Sigmoid colon (tissue), 7 donors: ENCODE results near the gene ABCB7. TPM values are rescaled to one million over a fixed set of nuclear protein-coding genes. Genes with fewer than 3 reads are reported as not detected.

Experiments
- DNase-seq: peaks from one replicate; pipeline ENCODE4 v3.0.0-alpha.2; 2019
- H3K27ac ChIP-seq, 4 donors: fragments of 200-600 bp; sonication (generic); one replicate each; pipeline ENCODE4 v1.5.1; 2016 to 2019; ENCODE audit warnings: mild to moderate bottlenecking in 1 of 4
- H3K27me3 ChIP-seq, 3 donors: fragments of 200-600 bp; sonication (generic); one replicate each; pipeline ENCODE4 v1.5.1; 2019; ENCODE audit warnings: mild to moderate bottlenecking in 1 of 3
- H3K36me3 ChIP-seq, 4 donors: fragments of 200-600 bp; sonication (generic); one replicate each; pipeline ENCODE4 v1.5.1; 2016 to 2019
- H3K4me1 ChIP-seq, 4 donors: fragments of 200-600 bp; sonication (generic); one replicate each; pipeline ENCODE4 v1.5.1; 2017 to 2019
- H3K4me3 ChIP-seq, 4 donors: fragments of 200-600 bp; sonication (generic); one replicate each; pipeline ENCODE4 v1.5.1; 2017 to 2019; ENCODE audit warnings: mild to moderate bottlenecking in 2 of 4, moderate library complexity in 1 of 4
- H3K9me3 ChIP-seq, 4 donors: fragments of 200-600 bp in 3 of 4; sonication (generic) in 3 of 4; one replicate each; pipeline versions ENCODE4 v1.5.1 to v1.6.1; 2013 to 2019
- CTCF ChIP-seq, 4 experiments: fragments of 450-650 bp in 3 of 4; fragments of 200-600 bp in 1 of 4; IDR thresholded peaks; one replicate each; pipeline ENCODE4 v1.5.1; 2016 to 2019; ENCODE audit warnings: antibody characterized with exemption in 4 of 4, mild to moderate bottlenecking in 3 of 4, moderate library complexity in 2 of 4
- EP300 ChIP-seq, 4 donors: sonication (generic); formaldehyde crosslinking; IDR thresholded peaks; one replicate each; pipeline ENCODE4 v1.6.1; 2017; ENCODE audit warnings: antibody characterized with exemption in 4 of 4
- POLR2A ChIP-seq, 2 donors: fragments of 450-650 bp; IDR thresholded peaks; one replicate each; pipeline ENCODE4 v1.6.1; 2016; ENCODE audit warnings: antibody characterized with exemption in 2 of 2, mild to moderate bottlenecking in 2 of 2, moderate library complexity in 2 of 2
- POLR2AphosphoS5 ChIP-seq, 4 donors: sonication (generic); formaldehyde crosslinking; IDR thresholded peaks; one replicate each; pipeline ENCODE4 v1.6.1; 2017; ENCODE audit warnings: antibody characterized with exemption in 4 of 4
- WGBS, 2 donors: extraction: QIAGEN DNeasy Blood & Tissue Kit; methylation state at CpG; one replicate each; pipeline ENCODE4 v1.1.7; 2013; 5-methylcytosine and 5-hydroxymethylcytosine counted together
- intact Hi-C: fragments of 100-400 bp; cut with DNase I; formaldehyde crosslinking; loops from one replicate; pipeline ENCODE4 v1.15.1; 2023
- polyA plus RNA-seq, 3 donors: library from polyadenylated mRNA; stranded (reverse); fragments of 200-250 nt; gene quantifications; one replicate each; pipeline ENCODE4 v1.2.3, GENCODE V29; 2013
- total RNA-seq, 4 donors: library from RNA; depleted of rRNA; stranded (reverse); fragments of >200 nt; gene quantifications; one replicate each; pipeline ENCODE4 v1.1.0, GENCODE V29; 2016
- donor health status: healthy with polysubstance abuse.
- donor health status: Bipolar disorder and iron deficiency.
- donor health status: healthy.

ABCB7 gene
- total and polyA plus RNA-seq, 7 donors = 5.8 to 88.5 (median 37.6) TPM

DNA sequence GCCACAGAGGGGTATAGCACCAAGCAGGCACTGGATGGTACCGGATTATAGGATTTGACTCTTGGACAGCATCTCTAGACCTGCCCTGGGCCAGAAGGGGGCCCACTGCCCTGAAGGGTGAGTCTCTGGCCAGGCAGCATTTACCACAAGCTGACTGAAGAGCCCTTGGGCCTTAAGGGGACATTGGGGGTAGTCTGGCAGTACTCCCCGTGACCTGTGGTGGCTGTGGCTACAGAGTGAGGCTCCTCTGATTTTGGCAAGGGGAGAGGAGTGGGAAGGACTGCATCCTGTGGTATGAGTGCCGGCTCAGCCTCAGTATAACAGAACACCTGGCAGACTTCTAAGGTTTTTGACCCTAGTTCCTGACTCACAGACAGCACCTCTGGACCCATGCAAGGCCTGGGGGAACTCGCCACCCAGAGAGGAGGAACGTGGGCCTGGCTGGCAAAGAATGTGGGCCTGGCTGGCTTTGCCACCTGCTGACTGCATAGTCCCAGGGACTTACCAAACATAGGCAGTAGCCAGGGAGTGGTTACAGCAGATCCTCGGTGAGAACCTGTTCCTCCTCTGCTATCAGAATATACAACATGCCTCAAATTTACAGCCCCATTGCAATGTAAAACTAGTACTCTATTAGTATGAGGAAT, 48.1 kb downstream of the ABCB7 start:
- H3K4me1 ChIP-seq = no peaks in the 10 kb centered on the region
- no peak for DNase-seq
- no peak overlapping the region for H3K4me3 ChIP-seq
- WGBS, 2 donors = 92 to 93% methylated on average over 6 of the region's 6 CpGs
- TF ChIP-seq POLR2AphosphoS5 (IDR thresholded peaks at IDR 0.05) = no peak
- TF ChIP-seq POLR2A (IDR thresholded peaks at IDR 0.05) = no peak
- no peak for TF ChIP-seq EP300 (IDR thresholded peaks at IDR 0.05)
- TF ChIP-seq CTCF (IDR thresholded peaks at IDR 0.05) = no peak
- H3K36me3 ChIP-seq = no peaks in the 10 kb centered on the region
- intact Hi-C loops = no loop called here
- H3K27me3 ChIP-seq = no peaks in the 10 kb centered on the region
- H3K27ac ChIP-seq = no peak overlapping the region
- H3K9me3 ChIP-seq = no peaks in the 10 kb centered on the region

DNA sequence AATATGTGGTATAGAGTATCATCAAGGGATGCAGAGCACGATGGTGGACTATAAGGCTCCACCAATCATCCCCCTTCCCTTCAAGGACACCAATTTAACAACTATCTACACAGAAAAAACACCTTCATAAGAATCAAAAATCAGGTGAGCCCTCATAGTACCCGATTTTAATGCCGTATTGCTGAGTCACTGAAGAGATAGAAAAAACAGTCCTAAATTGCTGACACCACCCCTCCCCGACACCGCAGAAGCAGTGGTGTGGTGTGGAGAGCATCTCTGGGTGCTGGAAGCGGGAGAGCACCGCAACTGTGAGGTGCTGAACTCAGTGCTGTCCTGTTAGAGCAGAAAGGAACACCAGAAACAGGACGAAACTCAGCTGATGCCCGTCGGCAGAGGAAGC, 49.3 kb downstream of the ABCB7 start:
- intact Hi-C loops = no loop called here
- no peak for DNase-seq
- WGBS, 2 donors = 97 to 98% methylated on average over 10 of the region's 10 CpGs

GRCh38 chrX:75096331-75096730, 59.8 kb downstream of the ABCB7 start:
- Histone ChIP-seq H3K4me1 (no peaks in the 10 kb centered on the region), H3K27ac (no peak overlapping the region), H3K36me3 (peaks cover 0 to 4% (median 0%) of the 10 kb centered on the region in 4 donors), H3K9me3 (no peaks in the 10 kb centered on the region), H3K27me3 (no peaks in the 10 kb centered on the region), H3K4me3 (no peak overlapping the region)
- no peak for DNase-seq
- intact Hi-C loops = loop anchor here (10.0 kb wide), 1 partner anchor 178 kb away; the partner anchor contains the start of gene UPRT
- 81 to 93% methylated on average over 1 of the region's 1 CpG for whole genome bisulfite sequencing, 2 donors
- no peak for TF ChIP-seq POLR2AphosphoS5 (IDR thresholded peaks at IDR 0.05)
- no peak for TF ChIP-seq POLR2A (IDR thresholded peaks at IDR 0.05)
- no peak for TF ChIP-seq EP300 (IDR thresholded peaks at IDR 0.05)
- no peak for TF ChIP-seq CTCF (IDR thresholded peaks at IDR 0.05)

More for the DNA sequence above, 49.3 kb downstream of the ABCB7 start:
- TF ChIP-seq POLR2AphosphoS5 (IDR thresholded peaks at IDR 0.05) = no peak
- TF ChIP-seq CTCF (IDR thresholded peaks at IDR 0.05) = no peak
- TF ChIP-seq EP300 (IDR thresholded peaks at IDR 0.05) = no peak
- no peak for TF ChIP-seq POLR2A (IDR thresholded peaks at IDR 0.05)
- H3K4me3 ChIP-seq = no peak overlapping the region
- H3K36me3 ChIP-seq = no peaks in the 10 kb centered on the region
- no peak overlapping the region for H3K27ac ChIP-seq
- no peaks in the 10 kb centered on the region for H3K9me3 ChIP-seq
- no peaks in the 10 kb centered on the region for H3K4me1 ChIP-seq
- no peaks in the 10 kb centered on the region for H3K27me3 ChIP-seq

DNA sequence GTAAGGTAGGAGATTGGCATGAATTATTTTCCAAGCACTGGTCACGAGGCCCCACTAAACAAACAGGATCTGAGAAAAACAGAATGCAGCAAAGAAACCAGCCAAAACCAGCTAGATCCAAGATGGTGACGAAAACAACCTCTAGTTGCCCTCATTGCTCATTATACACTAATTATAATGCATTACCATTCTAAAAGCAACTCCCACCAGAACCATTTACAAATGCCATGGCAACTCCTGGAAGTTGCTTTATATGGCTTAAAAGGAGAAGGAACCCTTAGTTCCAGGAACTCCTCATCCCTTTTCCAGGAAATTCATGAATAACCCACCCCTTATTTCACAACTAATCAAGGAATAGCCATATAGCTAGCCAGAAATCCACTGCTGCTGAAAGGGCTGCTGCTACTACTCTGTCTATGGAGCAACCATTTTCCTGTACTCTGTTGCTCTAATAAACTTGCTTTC, 69.3 kb downstream of the ABCB7 start:
- WGBS, 2 donors = 91 to 98% methylated on average over 2 of the region's 2 CpGs
- no peak for TF ChIP-seq POLR2AphosphoS5 (IDR thresholded peaks at IDR 0.05)
- no peak for TF ChIP-seq CTCF (IDR thresholded peaks at IDR 0.05)
- no peak for TF ChIP-seq EP300 (IDR thresholded peaks at IDR 0.05)
- TF ChIP-seq POLR2A (IDR thresholded peaks at IDR 0.05) = no peak
- Histone ChIP-seq H3K9me3 (no peaks in the 10 kb centered on the region), H3K36me3 (no peaks in the 10 kb centered on the region), H3K27ac (peak overlapping the region in 3 of 4 donors; percentile 37 to 41 (median 40)), H3K27me3 (no peaks in the 10 kb centered on the region), H3K4me1 (peaks cover 0 to 3% (median 0%) of the 10 kb centered on the region in 4 donors), H3K4me3 (peak overlapping the region in 1 of 4 donors; percentile 15)
- no peak for DNase-seq
- intact Hi-C loops = no loop called here
